ENCODE results near the gene B9D2.
"Not testable (repeated sequence)": the region's sequence is repeated elsewhere in the genome, so short reads cannot be mapped to it uniquely, and the experiment has no call there.

The B9D2 gene

GRCh38 chr19:41391618-41392017 is 27.7 kb upstream of the B9D2 start:
- no peak for DNase-seq (ENCODE audit: low read depth in 2 of 2)

- DNase-seq (ENCODE audit: low read depth in 2 of 2): no peak
These were observed 22.5 kb upstream of the B9D2 start for GRCh38 chr19:41386442-41386841.

- DNase-seq (ENCODE audit: low read depth in 2 of 2): no peak
These were observed 20.4 kb upstream of the B9D2 start for GRCh38 chr19:41384351-41384750.

GRCh38 chr19:41381536-41381935 is 17.6 kb upstream of the B9D2 start:
- not testable (repeated sequence) for DNase-seq (ENCODE audit: low read depth in 2 of 2)

DNA sequence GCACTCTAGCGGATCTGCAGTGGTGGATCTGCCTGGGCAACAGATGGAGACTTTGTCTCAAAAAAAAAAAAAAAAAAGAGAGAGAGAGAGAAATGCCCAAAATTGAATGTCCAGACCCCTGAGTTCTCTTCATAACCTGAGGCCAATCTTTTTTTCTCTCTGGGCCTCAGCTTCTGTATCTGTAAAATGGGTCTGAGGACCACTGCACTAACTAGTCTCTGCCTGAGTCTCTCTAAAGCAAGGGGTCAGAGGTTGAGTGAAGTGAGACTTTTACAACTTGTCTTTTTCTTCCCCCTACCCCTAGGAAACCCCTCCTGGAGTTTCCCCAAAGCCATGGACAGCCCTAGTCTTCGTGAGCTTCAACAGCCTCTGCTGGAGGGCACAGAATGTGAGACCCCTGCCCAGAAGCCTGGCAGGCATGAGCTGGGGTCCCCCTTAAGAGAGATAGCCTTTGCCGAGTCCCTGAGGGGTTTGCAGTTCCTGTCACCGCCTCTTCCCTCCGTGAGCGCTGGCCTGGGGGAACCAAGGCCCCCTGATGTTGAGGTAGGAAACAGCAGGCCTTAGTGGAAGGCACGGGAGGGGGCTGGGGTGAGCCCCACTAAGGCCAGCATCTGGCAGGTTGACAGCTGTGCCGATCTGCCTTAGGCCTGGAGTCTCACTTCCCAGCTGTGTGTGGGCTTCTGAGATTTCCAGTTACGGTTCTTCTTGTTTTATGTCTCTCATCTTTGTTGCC is 14.2 kb upstream of the B9D2 start:
- no peak for DNase-seq (ENCODE audit: low read depth in 2 of 2)

DNA sequence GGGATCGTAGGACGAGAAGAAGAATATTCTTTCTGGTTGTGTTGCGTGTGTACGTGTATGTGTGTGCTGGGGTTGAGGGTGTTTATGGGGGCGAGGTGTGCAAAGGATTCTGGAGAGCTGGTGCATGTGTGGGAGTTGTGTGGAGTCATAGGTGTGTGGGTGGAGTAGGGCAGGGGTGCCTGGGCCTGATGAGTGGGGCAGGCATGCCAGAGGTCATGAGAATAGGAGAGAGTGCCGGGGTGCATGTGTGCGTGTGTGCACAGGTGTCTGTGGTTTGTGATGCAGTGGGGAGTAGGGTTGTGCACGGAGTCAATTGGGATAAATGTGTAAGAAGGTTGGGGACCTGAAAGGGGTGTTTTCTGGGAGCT is 13.0 kb upstream of the B9D2 start:
- DNase-seq (ENCODE audit: low read depth in 2 of 2): peak in 1 of 2 donors; percentile 46

DNA sequence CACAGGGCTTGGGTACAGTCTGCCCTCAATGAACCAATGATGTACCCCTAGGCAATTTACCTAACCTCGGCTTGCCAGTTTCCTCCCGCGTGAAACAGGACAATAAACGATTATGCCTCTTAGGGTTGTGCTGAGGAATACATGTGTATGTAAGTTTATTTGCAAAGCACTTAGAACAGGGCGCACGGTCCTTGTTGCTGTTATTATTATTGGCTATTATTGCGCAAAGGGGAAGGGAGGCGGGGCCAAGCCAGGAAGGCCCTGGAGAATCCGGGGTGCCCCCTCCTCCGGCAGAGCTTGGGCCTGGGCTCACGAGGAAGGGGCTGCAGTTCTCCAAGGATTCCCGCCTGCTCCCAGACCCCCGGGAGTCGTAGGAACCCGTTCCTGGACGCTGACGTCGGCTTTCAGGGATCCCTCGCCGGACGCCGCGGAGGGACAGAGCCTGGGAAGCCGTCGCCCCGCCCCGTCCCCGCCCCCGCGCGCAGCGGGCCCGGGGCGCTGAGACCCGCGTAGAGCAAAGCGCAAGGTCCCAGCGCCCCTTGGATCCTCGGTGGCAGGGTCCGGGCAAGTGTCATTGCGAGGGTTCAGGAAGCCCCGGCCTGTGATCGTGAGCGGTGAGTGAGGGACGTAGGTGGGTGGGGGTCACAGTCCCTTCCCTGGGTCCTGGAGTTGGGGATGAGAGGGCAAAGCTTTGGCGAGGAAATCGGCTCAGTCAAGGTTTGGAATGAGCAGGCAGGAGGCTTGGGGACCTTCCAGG is 12.5 kb upstream of the B9D2 start, which contains the start of gene TMEM91:
TMEM91 (plus strand) TSS at position 293 of the 757 bp plus-strand sequence. CDS start 1,777 bp downstream, outside the sequence.
- no peak for DNase-seq (ENCODE audit: low read depth in 2 of 2)

GRCh38 chr19:41373993-41374392 is 10.0 kb upstream of the B9D2 start:
- DNase-seq (ENCODE audit: low read depth in 2 of 2): no peak

DNA sequence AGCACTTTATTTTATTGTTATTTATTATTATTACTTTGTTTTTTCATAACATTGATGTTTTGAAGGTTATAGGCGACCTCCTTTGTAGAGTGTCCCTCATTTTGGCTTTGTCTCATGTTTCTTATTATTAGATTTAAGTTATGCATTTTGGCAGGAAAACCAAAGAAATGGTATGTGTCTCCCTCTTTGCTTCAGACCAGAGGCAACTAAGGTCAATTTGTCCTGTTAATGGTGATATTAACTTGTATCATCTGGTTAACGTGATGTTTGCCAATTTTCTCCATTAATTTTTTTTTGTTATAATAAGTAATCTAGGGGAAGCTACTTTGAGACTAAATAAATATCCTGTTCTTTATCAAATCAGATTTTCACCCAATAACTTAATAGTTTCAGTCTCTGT is 8.6 kb upstream of the B9D2 start:
- DNase-seq (ENCODE audit: low read depth in 2 of 2): no peak

DNA sequence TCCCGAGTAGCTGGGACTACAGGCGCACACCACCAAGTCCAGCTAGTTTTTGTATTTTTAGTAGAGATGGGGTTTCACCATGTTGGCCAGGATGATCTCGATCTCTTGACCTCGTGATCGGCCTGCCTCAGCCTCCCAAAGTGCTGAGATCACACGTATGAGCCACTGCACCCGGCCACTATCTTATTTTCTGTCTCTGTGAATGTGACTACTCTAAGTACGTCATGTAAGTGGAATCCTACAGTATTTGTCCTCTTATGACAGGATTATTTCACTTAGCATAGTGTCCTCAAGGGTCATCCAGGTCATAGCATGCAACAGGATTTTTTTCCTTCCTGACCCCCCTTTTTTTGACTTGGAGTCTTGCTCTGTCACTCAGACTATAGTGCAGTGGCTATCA is 7.6 kb upstream of the B9D2 start:
- no peak for DNase-seq (ENCODE audit: low read depth in 2 of 2)

- not testable (repeated sequence) for DNase-seq (ENCODE audit: low read depth in 2 of 2)
These were observed 7.2 kb upstream of the B9D2 start for GRCh38 chr19:41371119-41371518.

GRCh38 chr19:41369769-41370168 is 5.8 kb upstream of the B9D2 start:
- no peak for DNase-seq (ENCODE audit: low read depth in 2 of 2)

DNA sequence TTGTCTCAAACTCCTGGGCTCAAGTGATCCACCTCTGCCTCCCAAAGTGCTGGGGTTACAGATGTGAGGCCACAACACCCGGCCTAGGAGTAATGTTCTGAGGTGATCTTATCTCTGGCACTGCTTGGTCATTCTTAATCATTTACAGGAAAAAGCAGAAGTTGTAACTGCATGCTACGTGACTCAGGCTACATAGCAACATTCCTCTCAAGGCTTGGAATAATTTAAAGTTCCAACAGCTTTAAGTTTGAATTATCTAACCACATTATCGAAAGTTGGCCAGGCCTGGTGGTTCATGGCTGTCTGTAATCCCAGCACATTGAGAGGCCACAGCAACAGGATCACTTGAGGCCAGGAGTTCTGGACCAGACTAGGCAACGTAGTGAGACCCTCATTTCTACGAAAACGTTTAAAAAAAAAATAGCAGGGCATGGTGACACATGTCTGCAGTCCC is 3.9 kb upstream of the B9D2 start:
- no peak for DNase-seq (ENCODE audit: low read depth in 2 of 2)

- DNase-seq (ENCODE audit: low read depth in 2 of 2): no peak
These were observed 2.1 kb upstream of the B9D2 start for GRCh38 chr19:41366089-41366488.

DNA sequence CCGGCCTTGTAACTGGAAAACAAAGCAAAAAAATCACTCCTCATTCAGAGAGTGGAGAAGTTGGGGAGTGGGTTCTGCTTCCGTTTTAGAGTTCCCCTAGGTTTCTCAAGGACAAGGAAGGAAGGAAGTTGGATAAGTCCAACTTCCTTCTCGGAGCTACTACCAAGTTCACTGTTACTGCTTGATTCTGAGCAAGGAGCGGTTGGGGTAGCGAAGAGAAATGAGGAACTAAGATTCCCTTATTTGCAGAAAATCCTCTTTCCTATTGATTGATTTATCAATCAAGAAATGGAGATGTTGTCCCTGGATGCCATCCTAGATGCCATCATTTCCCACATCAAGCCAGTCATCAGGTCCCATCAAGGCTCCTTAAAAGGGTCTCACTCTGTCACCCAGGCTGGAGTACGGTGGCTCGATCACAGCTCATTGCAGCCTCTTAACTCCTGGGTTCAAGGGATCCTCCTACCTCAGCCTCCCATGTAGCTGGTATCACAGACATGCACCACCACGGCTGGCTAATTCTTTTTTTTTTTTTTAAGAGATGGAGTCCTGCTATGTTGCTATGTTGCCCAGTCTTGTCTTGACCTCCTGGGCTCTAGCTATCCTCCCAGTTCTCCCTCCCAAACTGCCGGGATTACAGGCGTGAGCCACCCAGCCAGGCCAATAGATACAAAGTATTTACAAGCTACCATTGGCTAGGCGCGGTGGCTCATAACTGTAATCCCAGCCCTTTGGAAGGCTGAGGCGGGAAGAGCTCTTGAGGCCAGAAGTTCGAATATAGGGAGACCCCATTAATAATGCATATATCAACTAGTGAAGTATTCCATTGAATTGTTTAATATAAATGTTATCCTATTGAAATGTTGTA is 809 bp upstream of the B9D2 start:
- no peak for DNase-seq (ENCODE audit: low read depth in 2 of 2)

- no peak for DNase-seq (ENCODE audit: low read depth in 2 of 2)
These were observed 587 bp downstream of the B9D2 start for GRCh38 chr19:41363371-41363752.

DNA sequence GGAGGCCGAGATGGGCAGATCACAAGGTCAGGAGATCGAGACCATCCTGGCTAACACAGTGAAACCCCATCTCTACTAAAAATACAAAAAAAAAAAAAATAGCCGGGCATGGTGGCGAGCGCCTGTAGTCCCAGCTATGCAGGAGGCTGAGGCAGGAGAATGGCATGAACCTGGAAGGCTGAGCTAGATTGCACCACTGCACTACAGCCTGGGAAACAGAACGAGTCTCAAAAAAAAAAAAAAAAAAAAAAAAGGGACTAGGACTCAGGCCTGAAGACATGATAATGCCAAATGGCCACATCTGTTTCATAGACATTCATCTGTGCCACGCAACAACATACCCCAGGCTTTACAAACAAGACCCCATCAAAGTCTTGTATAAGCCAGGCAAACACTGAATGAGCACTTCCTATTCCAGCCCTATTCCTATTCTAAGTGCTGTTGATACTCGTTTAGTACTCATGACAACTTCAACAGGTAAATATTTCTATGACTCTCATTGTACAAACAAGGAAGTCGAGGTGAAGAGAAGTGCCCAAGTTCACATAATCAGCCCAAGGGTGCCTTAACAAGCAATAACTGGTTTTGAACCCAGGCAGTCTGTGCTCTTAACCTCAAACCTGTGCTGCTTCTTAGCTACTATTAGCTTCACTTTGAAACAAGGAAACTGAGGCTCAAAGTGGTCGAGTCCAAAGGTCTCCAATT is 1.7 kb downstream of the B9D2 start:
- DNase-seq (ENCODE audit: low read depth in 2 of 2): no peak

DNA sequence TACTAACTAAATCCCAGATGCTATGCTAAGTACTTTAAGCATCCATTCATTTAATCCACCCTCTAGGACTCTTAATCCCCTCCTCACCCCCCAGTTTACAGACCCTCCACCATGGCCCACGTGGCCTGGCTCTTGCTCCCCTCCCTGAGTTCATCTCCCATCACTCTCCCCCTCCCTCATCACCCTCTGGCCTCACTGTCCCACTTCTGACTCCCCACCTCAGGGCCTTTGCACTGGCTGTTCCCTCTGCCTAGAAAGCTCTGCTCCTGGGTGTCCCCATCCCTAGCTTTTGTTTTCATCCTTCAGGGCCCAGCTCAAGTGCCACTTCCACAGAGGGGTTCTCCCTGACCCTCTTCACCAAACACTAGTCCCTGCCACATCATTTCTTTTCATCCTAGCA is 4.2 kb downstream of the B9D2 start:
- no peak for DNase-seq (ENCODE audit: low read depth in 2 of 2)

GRCh38 chr19:41357746-41358145 is 6.2 kb downstream of the B9D2 start:
- DNase-seq (ENCODE audit: low read depth in 2 of 2): no peak

- DNase-seq (ENCODE audit: low read depth in 2 of 2): no peak
These were observed 6.8 kb downstream of the B9D2 start for GRCh38 chr19:41356984-41357739.

- DNase-seq (ENCODE audit: low read depth in 2 of 2): no peak
These were observed 8.1 kb downstream of the B9D2 start for GRCh38 chr19:41355802-41356201.
